HCT116 (cell line): ENCODE results near the gene CCDC80. TPM values are rescaled to one million over a fixed set of nuclear protein-coding genes. Genes with fewer than 3 reads are reported as not detected.

Experiments
- ATAC-seq: fragments of 200-7000 bp; cut with Tn5 transposase; 2 replicates; pipeline ENCODE4 v1.9.1; 2020; ENCODE audit warnings: mild to moderate bottlenecking, moderate library complexity
- BruUV-seq: library from RNA; stranded (reverse); fragments of 400-500 nt; replicated peaks from 2 replicates; lab custom pipeline; 2021; lab: Mats Ljungman, UMichigan
- CTCF ChIA-PET: fragments of 300-600 bp; sonication (Branson Sonifier 250); formaldehyde crosslinking; loops from one replicate; lab custom pipeline; 2021; ENCODE audit warnings: antibody characterized with exemption; lab: Charles Lee
- POLR2A ChIA-PET: fragments of 300-600, 350-600 bp; sonication (Branson Sonifier 250); formaldehyde crosslinking; loops from one replicate; lab custom pipeline; 2021; ENCODE audit warnings: antibody characterized with exemption; lab: Charles Lee
- RAD21 ChIA-PET, 2 experiments: fragments of 300-600 bp; sonication (Branson Sonifier 250); formaldehyde crosslinking; loops; one replicate each; lab custom pipeline; 2023; ENCODE audit warnings: low total read pairs in 2 of 2; ENCODE audit not compliant: uncharacterized antibody in 2 of 2, unreplicated experiment in 2 of 2, low non-redundant PET in 1 of 2; lab: Charles Lee
- DNase-seq: peaks from one replicate; pipeline ENCODE4 v3.0.0-alpha.2; 2010; ENCODE audit warnings: low read depth, low spot score
- H2AFZ ChIP-seq: fragments of 200-600 bp; shearing (Covaris generic), sonication (generic); 2 replicates; pipeline ENCODE4 v1.6.1; 2017; ENCODE audit warnings: low read depth, mixed run types, mixed read lengths, antibody characterized with exemption, low read length; ENCODE audit not compliant: poor library complexity, severe bottlenecking
- H3K27ac ChIP-seq: 2 replicates; pipeline ENCODE4 v1.5.1; 2012; ENCODE audit warnings: low read depth, low read length
- H3K27me3 ChIP-seq: fragments of 200-600 bp; sonication (generic); 2 replicates; pipeline ENCODE4 v1.6.1; 2016; ENCODE audit warnings: mixed run types, low read length, mixed read lengths; ENCODE audit not compliant: insufficient read depth
- H3K36me3 ChIP-seq, 2 experiments: fragments of 200-500 bp in 1 of 2; fragments of 200-600 bp in 1 of 2; sonication (Bioruptor generic) in 1 of 2; sonication (generic) in 1 of 2; 2 replicates each; pipeline versions ENCODE4 v1.5.1 to v1.6.1; 2014 to 2016; ENCODE audit warnings: low read length in 2 of 2, inconsistent platforms in 1 of 2, mixed read lengths in 1 of 2, mixed run types in 1 of 2; ENCODE audit not compliant: insufficient read depth in 2 of 2, control insufficient read depth in 1 of 2
- H3K4me1 ChIP-seq, 2 experiments: fragments of 200-600 bp in 1 of 2; sonication (generic) in 1 of 2; 2 replicates each; pipeline versions ENCODE4 v1.5.1 to v1.6.1; 2012 to 2017; ENCODE audit warnings: low read length in 2 of 2, inconsistent platforms in 1 of 2, mild to moderate bottlenecking in 1 of 2, mixed read lengths in 1 of 2, mixed run types in 1 of 2, moderate library complexity in 1 of 2; ENCODE audit not compliant: insufficient read depth in 2 of 2, control insufficient read depth in 1 of 2
- H3K4me2 ChIP-seq: fragments of 200-600 bp; sonication (generic); 2 replicates; pipeline ENCODE4 v1.6.1; 2017; ENCODE audit warnings: mixed run types, low read length, mixed read lengths
- H3K4me3 ChIP-seq, 2 experiments: fragments of 200-600 bp in 1 of 2; sonication (generic) in 1 of 2; replicated peaks in 1 of 2; 2 replicates each; pipeline ENCODE4 v1.5.1; 2011 to 2016; ENCODE audit warnings: low read length in 2 of 2, control low read depth in 1 of 2, low read depth in 1 of 2, mild to moderate bottlenecking in 1 of 2, mixed read lengths in 1 of 2, mixed run types in 1 of 2
- H3K79me2 ChIP-seq: fragments of 200-600 bp; sonication (generic); 2 replicates; pipeline ENCODE4 v1.6.1; 2017; ENCODE audit warnings: mild to moderate bottlenecking, mixed run types, low read length, moderate library complexity, mixed read lengths; ENCODE audit not compliant: insufficient read depth
- H3K9ac ChIP-seq: fragments of 200-600 bp; sonication (generic); 2 replicates; pipeline ENCODE4 v1.6.1; 2016; ENCODE audit warnings: low read length, mixed read lengths
- H3K9me2 ChIP-seq: fragments of 200-600 bp; sonication (generic), shearing (Covaris generic); 2 replicates; pipeline ENCODE4 v1.6.1; 2017; ENCODE audit warnings: mixed run types, mild to moderate bottlenecking, moderate library complexity; ENCODE audit not compliant: insufficient read depth
- H3K9me3 ChIP-seq, 2 experiments: fragments of 200-500 bp in 1 of 2; fragments of 200-600 bp in 1 of 2; sonication (Bioruptor generic) in 1 of 2; sonication (generic) in 1 of 2; 2 replicates each; pipeline ENCODE4 v1.6.1; 2014 to 2017; ENCODE audit warnings: low read length in 2 of 2, mixed read lengths in 2 of 2, inconsistent platforms in 1 of 2, low read depth in 1 of 2, mild to moderate bottlenecking in 1 of 2, mixed run types in 1 of 2, moderate library complexity in 1 of 2; ENCODE audit not compliant: control insufficient read depth in 1 of 2, insufficient read depth in 1 of 2
- H4K20me1 ChIP-seq: fragments of 200-600 bp; sonication (generic), shearing (Covaris generic); 2 replicates; pipeline ENCODE4 v1.6.1; 2017; ENCODE audit warnings: mixed run types, mild to moderate bottlenecking, moderate library complexity; ENCODE audit not compliant: insufficient read depth
- EGR1 ChIP-seq: IDR thresholded peaks from 2 replicates; pipeline ENCODE4 v1.6.1; 2012; ENCODE audit warnings: low read depth
- ELF1 ChIP-seq: IDR thresholded peaks from 2 replicates; pipeline ENCODE4 v1.6.1; 2012; ENCODE audit warnings: low read depth, borderline replicate concordance
- EZH2 ChIP-seq: fragments of 200-600 bp; sonication (generic); IDR thresholded peaks from 2 replicates; pipeline ENCODE4 v1.6.1; 2017; ENCODE audit warnings: antibody characterized with exemption, mixed run types
- EZH2phosphoT487 ChIP-seq: fragments of 200-600 bp; IDR thresholded peaks from 2 replicates; pipeline ENCODE4 v1.6.1; 2018; ENCODE audit warnings: antibody characterized with exemption, borderline replicate concordance
- POLR2A ChIP-seq: IDR thresholded peaks from 2 replicates; pipeline ENCODE4 v1.7.0; 2011; ENCODE audit warnings: borderline replicate concordance; ENCODE audit not compliant: insufficient read depth, insufficient read length; ENCODE audit errors: extremely low read depth
- RAD21 ChIP-seq: IDR thresholded peaks from 2 replicates; pipeline ENCODE4 v1.6.1; 2012; ENCODE audit warnings: low read depth, mild to moderate bottlenecking
- SIN3A ChIP-seq: IDR thresholded peaks from 2 replicates; pipeline ENCODE4 v1.6.1; 2012; ENCODE audit warnings: low read depth
- SP1 ChIP-seq: IDR thresholded peaks from 2 replicates; pipeline ENCODE4 v1.6.1; 2012; ENCODE audit warnings: low read depth
- YY1 ChIP-seq: IDR thresholded peaks from 2 replicates; pipeline ENCODE4 v1.6.1; 2011; ENCODE audit warnings: low read length, low read depth, moderate library complexity, mild to moderate bottlenecking; ENCODE audit not compliant: insufficient replicate concordance; ENCODE audit errors: extremely low read depth
- ZFX ChIP-seq: fragments of 450-650 bp; IDR thresholded peaks from 2 replicates; pipeline ENCODE4 v1.6.1; 2017
- intact Hi-C: fragments of 100-400 bp; cut with micrococcal nuclease; formaldehyde crosslinking; loops from 2 replicates; pipeline ENCODE4 v1.10.0; 2022
- total RNA-seq: library from RNA; stranded (reverse); gene quantifications from one replicate; pipeline ENCODE4 v1.2.1, GENCODE V29; 2021; ENCODE audit not compliant: unreplicated experiment
- TF ChIP-seq, protein P1 (sequence below): IDR thresholded peaks from 2 replicates; pipeline ENCODE4 v1.6.1; 2011; ENCODE audit warnings: mild to moderate bottlenecking, low read length, moderate library complexity; ENCODE audit not compliant: insufficient replicate concordance; ENCODE audit errors: extremely low read depth
- TF ChIP-seq, protein P2 (sequence below), 3 experiments: fragments of 200-600 bp in 1 of 3; sonication (generic) in 1 of 3; IDR thresholded peaks in 2 of 3; conservative IDR thresholded peaks in 1 of 3; 2 replicates each; pipeline ENCODE4 v1.5.1; 2012 to 2017; ENCODE audit warnings: low read depth in 2 of 3, low read length in 2 of 3, antibody characterized with exemption in 1 of 3, borderline replicate concordance in 1 of 3, control low read depth in 1 of 3, mild to moderate bottlenecking in 1 of 3, mixed read lengths in 1 of 3, mixed run types in 1 of 3, moderate library complexity in 1 of 3; ENCODE audit not compliant: insufficient read depth in 1 of 3

Gene CCDC80
- total RNA-seq, 1 experiment from 2014 or later: 1.7 TPM

DNA sequence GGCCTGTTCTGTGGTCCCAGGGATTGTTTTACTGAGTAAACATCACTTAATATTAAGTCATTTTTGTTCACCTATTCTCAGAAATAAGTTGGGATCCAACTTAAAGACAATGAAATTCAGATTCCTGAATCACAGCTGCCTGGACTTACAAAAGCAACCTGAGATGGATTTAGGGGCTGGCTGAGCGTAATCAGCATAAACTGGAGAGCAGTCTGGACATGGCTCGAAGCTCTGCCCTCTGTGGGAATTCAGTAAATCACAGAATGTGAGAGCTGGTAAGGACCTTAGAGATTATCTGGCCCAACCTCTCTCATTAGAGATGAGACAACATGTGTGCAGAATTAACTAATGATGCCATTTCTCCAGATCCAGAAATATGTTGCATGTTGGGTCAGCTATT lies 23.7 kb downstream of the CCDC80 start:
- H2AFZ ChIP-seq: no peak overlapping the region
- POLR2A ChIA-PET: no interaction called here

DNA sequence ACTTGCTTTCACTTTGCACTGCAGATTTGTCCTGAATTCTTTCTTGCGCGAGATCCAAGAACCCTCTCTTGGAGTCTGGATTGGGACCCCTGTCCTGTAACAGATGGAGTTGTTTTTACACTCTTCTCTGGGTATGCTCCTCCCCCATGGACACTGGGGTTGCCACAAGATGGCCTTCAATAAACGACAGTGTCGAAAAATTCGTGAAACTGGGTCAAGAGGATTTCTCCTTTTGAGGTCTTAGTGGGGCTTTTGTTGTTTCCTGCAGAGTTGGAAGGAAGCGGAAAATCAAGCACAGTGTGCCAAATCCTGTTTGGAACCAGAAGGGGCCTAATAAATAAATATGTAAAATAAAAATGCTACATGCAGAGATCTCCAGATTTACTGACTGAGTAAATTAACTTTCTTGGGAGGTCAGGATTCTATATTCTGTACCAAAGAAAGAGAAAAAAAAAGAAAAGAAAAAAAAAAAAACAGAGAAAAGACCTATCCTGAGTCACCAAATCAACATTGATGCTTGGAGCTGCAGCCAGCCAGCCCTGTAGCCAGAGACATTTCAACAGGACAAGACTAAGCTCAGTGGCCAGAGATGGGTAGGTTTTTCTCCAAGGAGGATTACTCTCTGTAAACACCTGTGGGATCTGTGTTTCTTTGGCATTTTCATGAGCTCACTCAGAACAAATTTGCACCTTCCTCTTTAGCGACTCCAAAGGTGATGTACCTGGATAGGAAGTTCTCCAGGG lies 24.8 kb downstream of the CCDC80 start:
- CTCF ChIA-PET: no interaction called here
- no peaks in the 10 kb centered on the region for H3K9me3 ChIP-seq
- no peaks in the 10 kb centered on the region for H3K79me2 ChIP-seq
- no TSS peak for BruUV-seq
- peaks cover 0 to 3% of the 10 kb centered on the region in 2 experiments; a peak in 1 of 4 replicates for H3K4me1 ChIP-seq
- intact Hi-C loops: no loop called here
- RAD21 ChIA-PET: no interaction called here
- H4K20me1 ChIP-seq: no peaks in the 10 kb centered on the region
- POLR2A ChIA-PET: no interaction called here
- H3K4me3 ChIP-seq: no peak overlapping the region
- DNase-seq (no peak), ATAC-seq (no peak)
- no peak overlapping the region for H2AFZ ChIP-seq
- H3K27me3 ChIP-seq: no peaks in the 10 kb centered on the region
- no peak overlapping the region for H3K9ac ChIP-seq
- TF ChIP-seq EZH2phosphoT487 (no peak), ELF1 (no peak), POLR2A (no peak), EZH2 (no peak), SP1 (no peak), EGR1 (no peak), ZFX (no peak), SIN3A (no peak), YY1 (no peak), RAD21 (no peak)
- TF ChIP-seq, protein P1, sequence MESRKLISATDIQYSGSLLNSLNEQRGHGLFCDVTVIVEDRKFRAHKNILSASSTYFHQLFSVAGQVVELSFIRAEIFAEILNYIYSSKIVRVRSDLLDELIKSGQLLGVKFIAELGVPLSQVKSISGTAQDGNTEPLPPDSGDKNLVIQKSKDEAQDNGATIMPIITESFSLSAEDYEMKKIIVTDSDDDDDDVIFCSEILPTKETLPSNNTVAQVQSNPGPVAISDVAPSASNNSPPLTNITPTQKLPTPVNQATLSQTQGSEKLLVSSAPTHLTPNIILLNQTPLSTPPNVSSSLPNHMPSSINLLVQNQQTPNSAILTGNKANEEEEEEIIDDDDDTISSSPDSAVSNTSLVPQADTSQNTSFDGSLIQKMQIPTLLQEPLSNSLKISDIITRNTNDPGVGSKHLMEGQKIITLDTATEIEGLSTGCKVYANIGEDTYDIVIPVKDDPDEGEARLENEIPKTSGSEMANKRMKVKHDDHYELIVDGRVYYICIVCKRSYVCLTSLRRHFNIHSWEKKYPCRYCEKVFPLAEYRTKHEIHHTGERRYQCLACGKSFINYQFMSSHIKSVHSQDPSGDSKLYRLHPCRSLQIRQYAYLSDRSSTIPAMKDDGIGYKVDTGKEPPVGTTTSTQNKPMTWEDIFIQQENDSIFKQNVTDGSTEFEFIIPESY: no peak
- TF ChIP-seq, protein P2, sequence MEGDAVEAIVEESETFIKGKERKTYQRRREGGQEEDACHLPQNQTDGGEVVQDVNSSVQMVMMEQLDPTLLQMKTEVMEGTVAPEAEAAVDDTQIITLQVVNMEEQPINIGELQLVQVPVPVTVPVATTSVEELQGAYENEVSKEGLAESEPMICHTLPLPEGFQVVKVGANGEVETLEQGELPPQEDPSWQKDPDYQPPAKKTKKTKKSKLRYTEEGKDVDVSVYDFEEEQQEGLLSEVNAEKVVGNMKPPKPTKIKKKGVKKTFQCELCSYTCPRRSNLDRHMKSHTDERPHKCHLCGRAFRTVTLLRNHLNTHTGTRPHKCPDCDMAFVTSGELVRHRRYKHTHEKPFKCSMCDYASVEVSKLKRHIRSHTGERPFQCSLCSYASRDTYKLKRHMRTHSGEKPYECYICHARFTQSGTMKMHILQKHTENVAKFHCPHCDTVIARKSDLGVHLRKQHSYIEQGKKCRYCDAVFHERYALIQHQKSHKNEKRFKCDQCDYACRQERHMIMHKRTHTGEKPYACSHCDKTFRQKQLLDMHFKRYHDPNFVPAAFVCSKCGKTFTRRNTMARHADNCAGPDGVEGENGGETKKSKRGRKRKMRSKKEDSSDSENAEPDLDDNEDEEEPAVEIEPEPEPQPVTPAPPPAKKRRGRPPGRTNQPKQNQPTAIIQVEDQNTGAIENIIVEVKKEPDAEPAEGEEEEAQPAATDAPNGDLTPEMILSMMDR (IDR thresholded peaks at IDR 0.05 in 2 of 3, conservative IDR thresholded peaks at IDR 0.05 in 1 of 3; ENCODE audit: borderline replicate concordance in 1 of 3, insufficient read depth in 1 of 3, low read depth in 2 of 3, low read length in 2 of 3): no peak
- no peaks in the 10 kb centered on the region for H3K36me3 ChIP-seq
- H3K27ac ChIP-seq: no peak overlapping the region
- H3K9me2 ChIP-seq: no peaks in the 10 kb centered on the region
- no peak overlapping the region for H3K4me2 ChIP-seq

More for the DNA sequence above, 23.7 kb downstream of the CCDC80 start:
- no peaks in the 10 kb centered on the region for H3K9me3 ChIP-seq
- CTCF ChIA-PET: no interaction called here
- no TSS peak for BruUV-seq
- ATAC-seq (no peak), DNase-seq (no peak)
- H4K20me1 ChIP-seq: no peaks in the 10 kb centered on the region
- H3K4me1 ChIP-seq: peaks cover 0 to 3% of the 10 kb centered on the region in 2 experiments; a peak in 1 of 4 replicates
- no peak overlapping the region for H3K4me3 ChIP-seq
- H3K27ac ChIP-seq: no peak overlapping the region
- no peak overlapping the region for H3K9ac ChIP-seq
- no peaks in the 10 kb centered on the region for H3K79me2 ChIP-seq
- RAD21 ChIA-PET: no interaction called here
- no peaks in the 10 kb centered on the region for H3K27me3 ChIP-seq
- no peaks in the 10 kb centered on the region for H3K36me3 ChIP-seq
- H3K4me2 ChIP-seq: no peak overlapping the region
- no peak for TF ChIP-seq EZH2
- intact Hi-C loops: no loop called here
- H3K9me2 ChIP-seq: no peaks in the 10 kb centered on the region
